ENCODE results near the gene RPS6KC1. TPM values are rescaled to one million over a fixed set of nuclear protein-coding genes. Genes with fewer than 3 reads are reported as not detected.

RPS6KC1 gene
- total RNA-seq, 1 experiment from 2014 or later: 16.4 TPM

DNA sequence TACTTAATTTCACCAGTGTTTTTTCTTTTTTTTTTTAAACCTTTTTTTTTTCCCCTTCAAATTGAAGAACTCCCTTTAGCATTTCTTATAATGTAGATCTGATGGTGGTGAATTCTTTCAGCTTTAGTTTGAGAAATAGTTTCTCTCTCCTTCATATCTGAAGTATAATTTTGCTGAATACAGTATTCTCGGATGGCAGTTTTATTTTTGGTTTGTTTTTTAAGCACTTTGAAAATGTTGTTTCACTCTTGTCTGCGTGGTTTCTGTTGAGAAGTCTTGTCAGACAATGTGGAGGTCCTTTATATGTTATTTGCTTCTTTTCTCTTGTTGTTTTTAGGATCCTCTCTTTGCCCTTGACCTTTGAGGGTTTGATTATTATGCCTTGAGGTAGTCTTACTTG is 135.1 kb downstream of the RPS6KC1 start:
- Histone ChIP-seq H3K4me3 (no peak overlapping the region), H3F3A (ENCODE audit: insufficient read depth, low read depth) (no peaks in the 10 kb centered on the region), H3K27me3 (ENCODE audit: insufficient read depth, low read depth) (no peaks in the 10 kb centered on the region), H3K4me1 (replicated peaks; ENCODE audit: insufficient read depth) (no peaks in the 10 kb centered on the region), H2AFZ (no peak overlapping the region), H3K79me2 (ENCODE audit: low read depth) (no peaks in the 10 kb centered on the region), H3K9me3 (ENCODE audit: insufficient read depth, low read depth) (0 out of 2 replicates have a peak, but pooled peaks cover 12% of the 10 kb centered on the region), H4K20me1 (ENCODE audit: insufficient read depth) (no peaks in the 10 kb centered on the region), H3K9me2 (ENCODE audit: insufficient read depth) (no peaks in the 10 kb centered on the region), H3K4me2 (no peak overlapping the region), H3K27ac (no peak overlapping the region), H3K36me3 (ENCODE audit: low read depth) (no peaks in the 10 kb centered on the region; the same call in 1 of the 2 replicates)
- ChIA-PET POLR2A (ENCODE audit: unreplicated experiment) (no interaction called here), CTCF (no interaction called here)
- BruUV-seq (replicated peaks): no TSS peak
- DNase-seq: no peak
- intact Hi-C loops (cut with micrococcal nuclease; ENCODE audit: unreplicated experiment): no loop called here
- TF ChIP-seq EZH2 (IDR thresholded peaks at IDR 0.05; ENCODE audit: low read depth): no peak
- TF ChIP-seq, protein P1, sequence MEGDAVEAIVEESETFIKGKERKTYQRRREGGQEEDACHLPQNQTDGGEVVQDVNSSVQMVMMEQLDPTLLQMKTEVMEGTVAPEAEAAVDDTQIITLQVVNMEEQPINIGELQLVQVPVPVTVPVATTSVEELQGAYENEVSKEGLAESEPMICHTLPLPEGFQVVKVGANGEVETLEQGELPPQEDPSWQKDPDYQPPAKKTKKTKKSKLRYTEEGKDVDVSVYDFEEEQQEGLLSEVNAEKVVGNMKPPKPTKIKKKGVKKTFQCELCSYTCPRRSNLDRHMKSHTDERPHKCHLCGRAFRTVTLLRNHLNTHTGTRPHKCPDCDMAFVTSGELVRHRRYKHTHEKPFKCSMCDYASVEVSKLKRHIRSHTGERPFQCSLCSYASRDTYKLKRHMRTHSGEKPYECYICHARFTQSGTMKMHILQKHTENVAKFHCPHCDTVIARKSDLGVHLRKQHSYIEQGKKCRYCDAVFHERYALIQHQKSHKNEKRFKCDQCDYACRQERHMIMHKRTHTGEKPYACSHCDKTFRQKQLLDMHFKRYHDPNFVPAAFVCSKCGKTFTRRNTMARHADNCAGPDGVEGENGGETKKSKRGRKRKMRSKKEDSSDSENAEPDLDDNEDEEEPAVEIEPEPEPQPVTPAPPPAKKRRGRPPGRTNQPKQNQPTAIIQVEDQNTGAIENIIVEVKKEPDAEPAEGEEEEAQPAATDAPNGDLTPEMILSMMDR (conservative IDR thresholded peaks at IDR 0.05): no peak

DNA sequence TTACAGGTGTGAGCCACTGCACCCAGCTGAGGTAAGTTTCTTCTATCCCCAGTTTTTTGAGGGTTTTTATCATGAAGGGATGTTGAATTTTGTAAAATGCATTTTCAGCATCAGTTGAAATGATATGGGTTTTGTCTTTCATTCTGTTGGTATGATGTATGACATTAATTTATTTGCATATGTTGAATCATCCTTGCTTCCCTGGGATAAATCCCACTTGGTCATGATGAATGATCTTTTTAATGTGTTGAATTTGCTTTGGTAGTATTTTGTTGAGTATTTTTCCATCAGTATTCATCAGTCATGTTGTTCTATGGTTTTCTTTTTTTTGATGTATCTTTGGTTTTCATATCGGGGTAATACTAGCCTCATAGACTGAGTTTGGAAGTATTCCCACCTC is 141.0 kb downstream of the RPS6KC1 start:
- Histone ChIP-seq H3K27me3 (ENCODE audit: insufficient read depth, low read depth) (no peaks in the 10 kb centered on the region), H3K4me2 (no peak overlapping the region), H3F3A (ENCODE audit: insufficient read depth, low read depth) (no peaks in the 10 kb centered on the region), H4K20me1 (ENCODE audit: insufficient read depth) (no peaks in the 10 kb centered on the region), H2AFZ (no peak overlapping the region), H3K9me3 (ENCODE audit: insufficient read depth, low read depth) (0 out of 2 replicates have a peak, but pooled peaks cover 1% of the 10 kb centered on the region), H3K79me2 (ENCODE audit: low read depth) (no peaks in the 10 kb centered on the region), H3K9me2 (ENCODE audit: insufficient read depth) (no peaks in the 10 kb centered on the region), H3K27ac (no peak overlapping the region), H3K4me1 (replicated peaks; ENCODE audit: insufficient read depth) (no peaks in the 10 kb centered on the region), H3K36me3 (ENCODE audit: low read depth) (no peaks in the 10 kb centered on the region; the same call in 1 of the 2 replicates), H3K4me3 (no peak overlapping the region)
- no peak for TF ChIP-seq EZH2 (IDR thresholded peaks at IDR 0.05; ENCODE audit: low read depth)
- TF ChIP-seq, protein P1 (conservative IDR thresholded peaks at IDR 0.05): no peak
- intact Hi-C loops (cut with micrococcal nuclease; ENCODE audit: unreplicated experiment): no loop called here
- no TSS peak for BruUV-seq (replicated peaks)
- ChIA-PET POLR2A (ENCODE audit: unreplicated experiment) (no interaction called here), CTCF (no interaction called here)
- no peak for DNase-seq

DNA sequence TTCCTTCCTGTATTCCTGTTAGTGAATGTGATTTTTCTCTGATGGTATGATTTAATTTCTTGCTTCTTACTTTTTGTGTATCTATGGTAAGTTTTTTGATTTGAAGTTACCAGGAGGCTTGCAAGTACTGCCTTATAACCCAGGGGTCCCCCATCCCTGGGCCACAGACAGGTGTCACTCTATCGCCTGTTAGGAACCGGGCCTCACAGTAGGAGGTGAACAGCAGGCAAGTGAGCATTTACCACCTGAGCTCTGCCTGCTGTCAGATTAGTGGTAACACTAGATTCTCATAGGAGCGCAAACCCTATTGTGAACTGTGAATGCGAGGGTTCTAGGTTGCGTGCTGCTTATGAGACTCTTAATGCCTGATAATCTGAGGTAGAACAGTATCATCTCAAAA is 143.3 kb downstream of the RPS6KC1 start:
- TF ChIP-seq EZH2 (IDR thresholded peaks at IDR 0.05; ENCODE audit: low read depth): no peak
- TF ChIP-seq, protein P1 (conservative IDR thresholded peaks at IDR 0.05): no peak
- Histone ChIP-seq H2AFZ (no peak overlapping the region), H3K4me2 (no peak overlapping the region), H3K27ac (no peak overlapping the region), H3K4me1 (replicated peaks; ENCODE audit: insufficient read depth) (no peaks in the 10 kb centered on the region), H4K20me1 (ENCODE audit: insufficient read depth) (no peaks in the 10 kb centered on the region), H3K4me3 (no peak overlapping the region), H3K36me3 (ENCODE audit: low read depth) (peaks cover 5% of the 10 kb centered on the region), H3K9me2 (ENCODE audit: insufficient read depth) (no peaks in the 10 kb centered on the region), H3F3A (ENCODE audit: insufficient read depth, low read depth) (no peaks in the 10 kb centered on the region), H3K9me3 (ENCODE audit: insufficient read depth, low read depth) (peaks cover 6% of the 10 kb centered on the region; the same call in 1 of the 2 replicates), H3K79me2 (ENCODE audit: low read depth) (no peaks in the 10 kb centered on the region), H3K27me3 (ENCODE audit: insufficient read depth, low read depth) (no peaks in the 10 kb centered on the region)
- no peak for DNase-seq
- POLR2A ChIA-PET (ENCODE audit: unreplicated experiment): no interaction called here
- BruUV-seq (replicated peaks): no TSS peak
- intact Hi-C loops (cut with micrococcal nuclease; ENCODE audit: unreplicated experiment): no loop called here
- CTCF ChIA-PET: no interaction called here

All from PC-9 (cell line).